COLO829 (cell line): ENCODE measurements around the gene PNMA6E.

ENCODE experiments used
- DNase-seq: peaks from one replicate; pipeline ENCODE4 v3.0.0; 2012; ENCODE audit warnings: low spot score

The PNMA6E gene

GRCh38 chrX:153349952-153350351 lies 51.2 kb downstream of the PNMA6E start:
- no peak for DNase-seq

- DNase-seq = no peak
Measured at GRCh38 chrX:153348421-153348820, 52.7 kb downstream of the PNMA6E start.

GRCh38 chrX:153347530-153347929 lies 53.6 kb downstream of the PNMA6E start:
- DNase-seq = no peak
